K562 (cell line): ENCODE results near the gene GLG1. TPM values are rescaled to one million over a fixed set of nuclear protein-coding genes. Genes with fewer than 3 reads are reported as not detected.

Source experiments
- ATAC-seq: fragments of 200-7000 bp; cut with Tn5 transposase; 3 replicates; pipeline ENCODE4 v1.9.1; 2020; ENCODE audit warnings: moderate library complexity
- BruUV-seq: library from RNA; stranded (reverse); fragments of 400-500 nt; replicated peaks from 2 replicates; lab custom pipeline; 2021; lab: Mats Ljungman, UMichigan
- CTCF ChIA-PET: fragments of 300-600 bp; formaldehyde crosslinking; extraction: SDS; loops from one replicate; lab custom pipeline; 2021; ENCODE audit warnings: low intra/inter-chr PET ratio; lab: Yijun Ruan, JAX
- POLR2A ChIA-PET: fragments of 300-600, 350-650 bp; sonication (Branson Sonifier 250); formaldehyde crosslinking; extraction: SDS; loops from one replicate; lab custom pipeline; 2021; ENCODE audit warnings: antibody characterized with exemption, inconsistent platforms; lab: Yijun Ruan, JAX
- DNase-seq, 4 experiments: peaks; one replicate each; pipeline versions ENCODE4 v3.0.0 to v3.0.0-alpha.2; 2011 to 2018; ENCODE audit warnings: low spot score in 3 of 4, mixed read lengths in 3 of 4; ENCODE audit errors: extremely low read depth in 1 of 4
- FAIRE-seq: peaks from 2 replicates; lab custom pipeline; 2011; peaks lifted over from hg19 to GRCh38; lab: Jason Lieb, UNC
- H2AFZ ChIP-seq: 2 replicates; pipeline ENCODE4 v1.6.0; 2011; ENCODE audit warnings: low read depth, low read length, control low read depth, inconsistent platforms
- H3K27ac ChIP-seq: fragments of 200-600 bp; 3 replicates; pipeline ENCODE4 v1.8.0; 2011; ENCODE audit warnings: low read depth, mild to moderate bottlenecking, control low read depth, inconsistent platforms, low read length, moderate library complexity, mixed read lengths; ENCODE audit errors: extremely low read depth
- H3K27me3 ChIP-seq, 2 experiments: fragments of 300-600 bp in 1 of 2; 2 replicates in 1 of 2; 3 replicates in 1 of 2; pipeline versions ENCODE4 v1.6.0 to v1.8.0; 2011; ENCODE audit warnings: inconsistent platforms in 2 of 2, low read length in 2 of 2, mild to moderate bottlenecking in 1 of 2, mixed read lengths in 1 of 2, moderate library complexity in 1 of 2; ENCODE audit not compliant: control insufficient read depth in 2 of 2, insufficient read depth in 2 of 2
- H3K36me3 ChIP-seq: fragments of 300-600 bp; 3 replicates; pipeline ENCODE4 v1.8.0; 2011; ENCODE audit warnings: mild to moderate bottlenecking, low read length, inconsistent platforms; ENCODE audit not compliant: control insufficient read depth, insufficient read depth
- H3K4me1 ChIP-seq, 2 experiments: fragments of 200-600 bp in 1 of 2; replicated peaks in 1 of 2; 2 replicates in 1 of 2; 3 replicates in 1 of 2; pipeline versions ENCODE4 v1.5.1 to v1.8.0; 2011; ENCODE audit warnings: inconsistent platforms in 2 of 2, low read length in 2 of 2, mild to moderate bottlenecking in 1 of 2, mixed read lengths in 1 of 2, moderate library complexity in 1 of 2; ENCODE audit not compliant: control insufficient read depth in 2 of 2, insufficient read depth in 2 of 2
- H3K4me2 ChIP-seq: 2 replicates; pipeline ENCODE4 v1.6.1; 2011; ENCODE audit warnings: low read length, control low read depth, inconsistent platforms, mixed read lengths; ENCODE audit not compliant: insufficient read depth
- H3K4me3 ChIP-seq: fragments of 200-600 bp; sonication (generic), shearing (Covaris generic); 2 replicates; pipeline ENCODE4 v1.5.1; 2016; ENCODE audit warnings: control low read depth, inconsistent platforms
- H3K79me2 ChIP-seq: fragments of 200-600 bp; 3 replicates; pipeline ENCODE4 v1.8.0; 2011; ENCODE audit warnings: low read length, inconsistent platforms; ENCODE audit not compliant: control insufficient read depth, insufficient read depth
- H3K9ac ChIP-seq, 2 experiments: 2 replicates each; pipeline versions ENCODE4 v1.6.0 to v1.6.1; 2011; ENCODE audit warnings: low read depth in 2 of 2, low read length in 2 of 2, control low read depth in 1 of 2, inconsistent platforms in 1 of 2, mild to moderate bottlenecking in 1 of 2, mixed read lengths in 1 of 2; ENCODE audit not compliant: insufficient read depth in 1 of 2
- H3K9me1 ChIP-seq: one replicate; pipeline ENCODE4 v1.6.0; 2011; ENCODE audit warnings: inconsistent platforms, mild to moderate bottlenecking, low read length, moderate library complexity; ENCODE audit not compliant: control insufficient read depth, insufficient read depth
- H3K9me3 ChIP-seq: replicated peaks from 2 replicates; pipeline ENCODE4 v1.5.1; 2011; ENCODE audit warnings: low read depth, low read length, inconsistent platforms; ENCODE audit not compliant: control insufficient read depth, insufficient read depth
- H4K20me1 ChIP-seq: replicated peaks from 2 replicates; pipeline ENCODE4 v1.6.1; 2011; ENCODE audit warnings: low read length, inconsistent platforms, mixed read lengths; ENCODE audit not compliant: control insufficient read depth, insufficient read depth
- ADNP ChIP-seq: fragments of 200-800 bp; sonication (Bioruptor generic); IDR thresholded peaks from 2 replicates; pipeline ENCODE4 v1.6.1; 2016; ENCODE audit warnings: missing genetic modification characterization, missing compliant biosample characterization
- ARID1B ChIP-seq: fragments of 450-650 bp; IDR thresholded peaks from 2 replicates; pipeline ENCODE4 v1.6.1; 2016; ENCODE audit warnings: antibody characterized with exemption, mild to moderate bottlenecking, inconsistent platforms
- BRD4 ChIP-seq: fragments of 200-600 bp; sonication (generic); IDR thresholded peaks from 2 replicates; pipeline ENCODE4 v1.6.1; 2017; ENCODE audit warnings: inconsistent platforms
- ETV1 ChIP-seq: fragments of 450-650 bp; conservative IDR thresholded peaks from 2 replicates; pipeline ENCODE4 v1.6.1; 2016; ENCODE audit warnings: missing genetic modification characterization, control low read depth, low read depth, missing compliant biosample characterization
- FOS ChIP-seq: IDR thresholded peaks from 3 replicates; pipeline ENCODE4 v1.6.1; 2011; ENCODE audit not compliant: insufficient read length; ENCODE audit errors: extremely low read depth
- PML ChIP-seq: IDR thresholded peaks from 2 replicates; pipeline ENCODE4 v1.6.1; 2012; ENCODE audit warnings: low read length, inconsistent platforms
- POLR2B ChIP-seq: fragments of 450-650 bp; IDR thresholded peaks from 2 replicates; pipeline ENCODE4 v1.6.1; 2018; ENCODE audit warnings: low read depth; ENCODE audit not compliant: partially characterized antibody
- RBM15 ChIP-seq: fragments of 200-400 bp; formaldehyde crosslinking; IDR thresholded peaks from 2 replicates; pipeline ENCODE4 v1.6.1; 2018; ENCODE audit warnings: mild to moderate bottlenecking, low read length, moderate library complexity; ENCODE audit not compliant: insufficient read depth
- TEAD2 ChIP-seq: fragments of 450-650 bp; IDR thresholded peaks from 2 replicates; pipeline ENCODE4 v1.6.1; 2016; ENCODE audit warnings: missing genetic modification characterization, control low read depth, missing compliant biosample characterization
- ZBED1 ChIP-seq: IDR thresholded peaks from 2 replicates; pipeline ENCODE4 v1.6.1; 2014
- ZBTB5 ChIP-seq: fragments of 450-650 bp; IDR thresholded peaks from 2 replicates; pipeline ENCODE4 v1.6.1; 2017; ENCODE audit warnings: antibody characterized with exemption
- ZNF277 ChIP-seq: fragments of 250-450 bp; sonication (Bioruptor Pico); IDR thresholded peaks from 2 replicates; pipeline ENCODE4 v1.8.0; 2022; ENCODE audit warnings: inconsistent platforms, mild to moderate bottlenecking, moderate library complexity, borderline replicate concordance
- ZNF586 ChIP-seq: fragments of 450-650 bp; formaldehyde crosslinking; conservative IDR thresholded peaks from 2 replicates; pipeline ENCODE4 v1.4.0; 2020; ENCODE audit warnings: mild to moderate bottlenecking, moderate library complexity
- ZNF830 ChIP-seq: fragments of 250-450 bp; sonication (Bioruptor Pico); IDR thresholded peaks from 2 replicates; pipeline ENCODE4 v1.5.0; 2021; ENCODE audit warnings: mild to moderate bottlenecking
- WGBS: fragments of 100-300 bp; shearing (Covaris generic); methylation state at CpG from one replicate; pipeline ENCODE4 v1.1.6; 2016; ENCODE audit warnings: low coverage, mixed read lengths; ENCODE audit not compliant: insufficient coverage; ENCODE audit errors: missing lambda C conversion rate; 5-methylcytosine and 5-hydroxymethylcytosine counted together
- in situ Hi-C: fragments of 300-500 bp; cut with MboI; formaldehyde crosslinking; loops from 4 replicates; pipeline ENCODE4 v1.15.0; 2018; ENCODE audit warnings: inconsistent platforms, mixed read lengths
- intact Hi-C: fragments of 100-400 bp; cut with micrococcal nuclease; formaldehyde crosslinking; loops from 2 replicates; pipeline ENCODE4 v1.14.2; 2022
- polyA plus RNA-seq, 8 experiments: library from polyadenylated mRNA; depleted of rRNA in 4 of 8; stranded (reverse) in 5 of 8; unstranded in 3 of 8; fragments of >200 nt; fragmentation: Nextera tagmentation in 2 of 8; fragmentation: Illumina TruSeq in 1 of 8; extraction: Ambion mirVana in 2 of 8; extraction: Trizol in 1 of 8; gene quantifications; 2 replicates each; pipeline versions ENCODE4 v1.2.1 to v1.2.3, GENCODE V29; 2011 to 2014; ENCODE audit warnings: inconsistent platforms in 1 of 8, missing spikeins in 1 of 8
- total RNA-seq, 7 experiments: library from RNA; depleted of rRNA in 6 of 7; stranded (reverse); fragments of >200 nt in 6 of 7; fragmentation: Illumina TruSeq in 2 of 7; extraction: Trizol in 2 of 7; gene quantifications; 2 replicates each; pipeline versions ENCODE4 v1.2.1 to v1.2.3, GENCODE V29; 2011 to 2021; ENCODE audit warnings: low replicate concordance in 1 of 7

Gene GLG1
- total and polyA plus RNA-seq, 9 of the 15 experiments (the other 6 are each of a cell fraction or from before 2014, with no cell fraction given) = 6.2 to 36.0 (median 23.6) TPM

GRCh38 chr16:74623839-74624235, 16.9 kb upstream of the GLG1 start:
- Histone ChIP-seq H3K36me3 (peaks cover 88% of the 10 kb centered on the region), H3K4me1 (no peaks in the 10 kb centered on the region), H3K4me2 (no peak overlapping the region), H3K27me3 (no peaks in the 10 kb centered on the region), H4K20me1 (0 out of 2 replicates have a peak, but pooled peaks cover 7% of the 10 kb centered on the region), H3K27ac (no peak overlapping the region), H3K9me1 (no peaks in the 10 kb centered on the region), H3K4me3 (no peak overlapping the region), H3K79me2 (no peaks in the 10 kb centered on the region), H3K9ac (no peak overlapping the region), H2AFZ (no peak overlapping the region), H3K9me3 (no peaks in the 10 kb centered on the region)
- CTCF ChIA-PET = interaction anchor here (1.3 kb wide), 1 partner anchor 315 kb away, joined by 8 read pairs; no protein-coding TSS in a partner anchor
- no peak for ATAC-seq
- in situ Hi-C loops (no loop called here), intact Hi-C loops (loop anchor here (5.0 kb wide), 1 partner anchor 312 kb away; no protein-coding TSS in a partner anchor)
- 84% methylated on average over 6 of the region's 6 CpGs for WGBS
- no peak for DNase-seq
- TF ChIP-seq ARID1B (no peak), FOS (no peak), ADNP (tag) (no peak), ZBED1 (no peak), BRD4 (no peak), ZNF830 (CRISPR knock-in tag) (no peak), TEAD2 (tag) (no peak), ZBTB5 (no peak), ZNF586 (CRISPR knock-in tag) (no peak), PML (no peak), ETV1 (tag) (no peak), POLR2B (no peak), RBM15 (no peak), ZNF277 (CRISPR knock-in tag) (no peak)
- no TSS peak for BruUV-seq
- no peak for FAIRE-seq
- POLR2A ChIA-PET = interaction anchor here (0.9 kb wide), 1 partner anchor 17 kb away, joined by 3 read pairs; the partner anchor contains the start of gene GLG1
